Mesangial cell (primary cell): ENCODE measurements around the gene CCR2. TPM values are rescaled to one million over a fixed set of nuclear protein-coding genes. Genes with fewer than 3 reads are reported as not detected.

Source experiments
- total RNA-seq: library from RNA; depleted of rRNA; stranded (reverse); fragments of >200 nt; gene quantifications from 2 replicates; pipeline ENCODE4 v1.2.3, GENCODE V29; 2015

CCR2 gene
- total RNA-seq = not detected in 2 replicates

DNA sequence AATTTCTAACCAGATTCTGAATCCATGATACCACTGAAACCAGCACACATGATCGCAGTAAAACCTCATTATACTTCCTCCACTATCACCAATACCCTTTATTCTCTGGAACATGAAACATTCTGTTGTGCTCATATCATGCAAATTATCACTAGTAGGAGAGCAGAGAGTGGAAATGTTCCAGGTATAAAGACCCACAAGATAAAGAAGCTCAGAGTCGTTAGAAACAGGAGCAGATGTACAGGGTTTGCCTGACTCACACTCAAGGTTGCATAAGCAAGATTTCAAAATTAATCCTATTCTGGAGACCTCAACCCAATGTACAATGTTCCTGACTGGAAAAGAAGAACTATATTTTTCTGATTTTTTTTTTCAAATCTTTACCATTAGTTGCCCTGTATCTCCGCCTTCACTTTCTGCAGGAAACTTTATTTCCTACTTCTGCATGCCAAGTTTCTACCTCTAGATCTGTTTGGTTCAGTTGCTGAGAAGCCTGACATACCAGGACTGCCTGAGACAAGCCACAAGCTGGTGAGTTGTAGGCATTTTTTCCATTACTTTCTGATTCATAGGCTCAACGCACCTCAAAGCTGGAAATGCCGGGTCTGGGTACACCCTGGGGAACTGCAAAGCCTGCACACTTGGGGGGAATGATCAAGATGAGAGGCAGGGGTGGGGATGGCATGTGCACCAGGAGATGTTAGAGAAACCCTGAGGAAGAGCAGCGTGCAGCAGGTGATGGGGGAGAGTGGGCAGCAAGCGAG, at the start of gene CCR2:
CCR2 (plus strand) TSS at position 465 of the 764 bp plus-strand sequence. CDS start 3,417 bp downstream, outside the sequence.

DNA sequence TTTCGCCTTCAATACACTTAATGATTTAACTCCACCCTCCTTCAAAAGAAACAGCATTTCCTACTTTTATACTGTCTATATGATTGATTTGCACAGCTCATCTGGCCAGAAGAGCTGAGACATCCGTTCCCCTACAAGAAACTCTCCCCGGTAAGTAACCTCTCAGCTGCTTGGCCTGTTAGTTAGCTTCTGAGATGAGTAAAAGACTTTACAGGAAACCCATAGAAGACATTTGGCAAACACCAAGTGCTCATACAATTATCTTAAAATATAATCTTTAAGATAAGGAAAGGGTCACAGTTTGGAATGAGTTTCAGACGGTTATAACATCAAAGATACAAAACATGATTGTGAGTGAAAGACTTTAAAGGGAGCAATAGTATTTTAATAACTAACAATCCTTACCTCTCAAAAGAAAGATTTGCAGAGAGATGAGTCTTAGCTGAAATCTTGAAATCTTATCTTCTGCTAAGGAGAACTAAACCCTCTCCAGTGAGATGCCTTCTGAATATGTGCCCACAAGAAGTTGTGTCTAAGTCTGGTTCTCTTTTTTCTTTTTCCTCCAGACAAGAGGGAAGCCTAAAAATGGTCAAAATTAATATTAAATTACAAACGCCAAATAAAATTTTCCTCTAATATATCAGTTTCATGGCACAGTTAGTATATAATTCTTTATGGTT, 17.1 kb downstream of the CCR2 start, which contains the start of gene CCR5:
CCR5 (plus strand) TSS at position 108 of the 680 bp plus-strand sequence. CDS start 1,957 bp downstream, outside the sequence.

DNA sequence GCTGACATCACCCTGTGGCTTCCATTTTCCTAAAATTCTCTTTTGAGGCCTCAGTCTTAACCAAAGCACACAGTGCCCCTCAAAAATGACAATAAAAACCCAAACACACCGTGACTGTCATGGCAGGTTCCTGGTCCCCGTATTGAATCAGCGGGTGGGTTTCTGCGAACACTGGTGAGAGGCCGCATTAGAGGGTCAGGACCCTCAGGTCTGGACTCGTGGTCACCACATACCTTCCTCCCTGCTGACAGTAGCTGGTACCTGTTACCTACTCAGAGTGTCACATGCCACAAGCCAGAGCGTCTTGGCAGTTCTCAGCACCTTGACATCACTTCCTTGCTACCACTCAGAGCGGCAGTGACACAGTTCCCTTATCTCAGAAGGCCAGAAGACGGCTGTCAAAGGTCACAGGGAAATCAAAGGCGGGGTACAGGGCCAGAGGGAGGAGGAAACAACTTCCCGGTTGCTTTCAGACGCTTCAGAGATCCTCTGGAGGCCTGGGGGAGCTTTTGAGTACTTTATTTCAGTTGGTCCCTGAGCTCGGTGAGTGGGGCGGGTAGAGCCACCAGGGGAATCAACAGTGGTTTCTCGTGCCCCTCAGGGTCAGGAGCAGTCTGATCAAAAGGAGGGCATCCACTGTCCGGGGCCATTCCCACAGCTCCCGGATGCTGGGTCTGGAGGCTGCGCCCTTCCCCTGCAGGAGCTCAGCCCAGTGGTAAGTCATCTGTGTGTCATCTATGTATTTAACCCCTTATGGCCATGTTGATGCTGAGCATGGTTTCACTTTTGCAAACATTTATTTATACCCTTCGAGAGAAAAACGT, 53.1 kb downstream of the CCR2 start, which contains the start of the genes CCR5AS and CCRL2:
CCR5AS (minus strand) TSS at position 279 of the 824 bp plus-strand sequence.
CCRL2 (plus strand) TSS at position 472 of the 824 bp plus-strand sequence. CDS start 821 bp downstream, outside the sequence.

Other genes starting within 250 kb of the CCR2 start
- not detected in 2 replicates for gene CCR1, start 145.8 kb upstream of the CCR2 start, total RNA-seq
- gene CCR3, start 111.7 kb upstream of the CCR2 start, total RNA-seq = not detected in 2 replicates
- gene CCR5, start 16.8 kb downstream of the CCR2 start, total RNA-seq = not detected in 2 replicates
- gene CCRL2, start 53.1 kb downstream of the CCR2 start, total RNA-seq = 0.33 TPM in 1 of 2 replicates, not detected in the other
- gene LTF, start 110.8 kb downstream of the CCR2 start, total RNA-seq = not detected in 2 replicates
- not detected in 2 replicates for gene RTP3, start 143.9 kb downstream of the CCR2 start, total RNA-seq
- under 0.01 and 0.16 TPM in 2 replicates for gene LRRC2, start 212.2 kb downstream of the CCR2 start, total RNA-seq